Glutamatergic neuron (in vitro differentiated cells): ENCODE data around the gene DKK3. TPM values are rescaled to one million over a fixed set of nuclear protein-coding genes. Genes with fewer than 3 reads are reported as not detected.
A peak's percentile ranks its signal among the peaks of the same experiment; 100 is the strongest.

Experiments used
- DNase-seq: peaks from one replicate; pipeline ENCODE4 v3.0.0; 2022
- H3K27ac Mint-ChIP-seq: one replicate; pipeline ENCODE4 v1.8.0; 2020; ENCODE audit warnings: mild to moderate bottlenecking, mixed read lengths, inconsistent platforms; ENCODE audit not compliant: unreplicated experiment
- H3K27me3 Mint-ChIP-seq: one replicate; pipeline ENCODE4 v1.8.0; 2020; ENCODE audit warnings: mild to moderate bottlenecking, moderate library complexity, mixed read lengths, inconsistent platforms; ENCODE audit not compliant: unreplicated experiment
- H3K36me3 Mint-ChIP-seq: one replicate; pipeline ENCODE4 v1.8.0; 2020; ENCODE audit warnings: mild to moderate bottlenecking, mixed read lengths, inconsistent platforms; ENCODE audit not compliant: unreplicated experiment
- H3K4me1 Mint-ChIP-seq: one replicate; pipeline ENCODE4 v1.8.0; 2020; ENCODE audit warnings: mild to moderate bottlenecking, low read depth, mixed read lengths, inconsistent platforms; ENCODE audit not compliant: unreplicated experiment
- H3K4me3 Mint-ChIP-seq: one replicate; pipeline ENCODE4 v1.8.0; 2020; ENCODE audit warnings: mild to moderate bottlenecking, mixed read lengths, inconsistent platforms; ENCODE audit not compliant: unreplicated experiment
- H3K9me3 Mint-ChIP-seq: one replicate; pipeline ENCODE4 v1.8.0; 2020; ENCODE audit warnings: mild to moderate bottlenecking, moderate library complexity, mixed read lengths, inconsistent platforms; ENCODE audit not compliant: unreplicated experiment
- CTCF ChIP-seq: fragments of 200-600 bp; sonication (generic); IDR thresholded peaks from one replicate; pipeline ENCODE4 v1.5.0; 2021; ENCODE audit not compliant: partially characterized antibody, unreplicated experiment
- total RNA-seq: library from RNA; stranded (reverse); fragmentation: NEBNext Ultra II Directional; extraction: Animal tissue kit (Norgen Biotek cat#: 25700); gene quantifications from one replicate; pipeline ENCODE4 v1.2.1, GENCODE V29; 2021; ENCODE audit not compliant: unreplicated experiment

The DKK3 gene
- total RNA-seq, 1 donor from 2014 or later, result 131 TPM

- Mint-ChIP-seq H3K27me3 (peaks cover 2% of the 10 kb centered on the region), H3K4me3 (peak overlapping the region; percentile 87), H3K36me3 (no peaks in the 10 kb centered on the region), H3K4me1 (peaks cover 15% of the 10 kb centered on the region), H3K27ac (peak overlapping the region; percentile 55), H3K9me3 (peaks cover 10% of the 10 kb centered on the region)
- no peak for DNase-seq
- no peak for TF ChIP-seq CTCF
These were observed 1.3 kb upstream of the DKK3 start for GRCh38 chr11:12009617-12010321.

GRCh38 chr11:12008790-12009616 lies 577 bp upstream of the DKK3 start:
- Mint-ChIP-seq H3K36me3 (no peaks in the 10 kb centered on the region), H3K9me3 (peaks cover 10% of the 10 kb centered on the region), H3K27ac (peak overlapping the region; percentile 85), H3K4me1 (peaks cover 16% of the 10 kb centered on the region), H3K4me3 (peak overlapping the region; percentile 93), H3K27me3 (peaks cover 2% of the 10 kb centered on the region)
- peak; percentile 84 for DNase-seq
- TF ChIP-seq CTCF, result no peak

- peak overlapping the region; percentile 15 for H3K27ac Mint-ChIP-seq
- H3K27me3 Mint-ChIP-seq, result peaks cover 2% of the 10 kb centered on the region
- H3K4me3 Mint-ChIP-seq, result peak overlapping the region; percentile 91
- peaks cover 22% of the 10 kb centered on the region for H3K4me1 Mint-ChIP-seq
- TF ChIP-seq CTCF, result no peak
- DNase-seq, result no peak
- H3K9me3 Mint-ChIP-seq, result peaks cover 10% of the 10 kb centered on the region
- H3K36me3 Mint-ChIP-seq, result peaks cover 5% of the 10 kb centered on the region
These were observed 1.2 kb downstream of the DKK3 start for GRCh38 chr11:12007230-12007593.

GRCh38 chr11:12006552-12007229 lies 1.7 kb downstream of the DKK3 start:
- peaks cover 5% of the 10 kb centered on the region for H3K36me3 Mint-ChIP-seq
- H3K9me3 Mint-ChIP-seq, result peaks cover 10% of the 10 kb centered on the region
- DNase-seq, result no peak
- no peak for TF ChIP-seq CTCF
- H3K4me3 Mint-ChIP-seq, result peak overlapping the region; percentile 91
- peaks cover 22% of the 10 kb centered on the region for H3K4me1 Mint-ChIP-seq
- no peak overlapping the region for H3K27ac Mint-ChIP-seq
- peaks cover 2% of the 10 kb centered on the region for H3K27me3 Mint-ChIP-seq
